Fibroblast of skin of right quadriceps (primary cell): ENCODE data around the gene SEC61G.

Experiments used
- DNase-seq: peaks from one replicate; pipeline ENCODE4 v3.0.0-alpha.2; 2013

Gene SEC61G

GRCh38 chr7:54758702-54759592 is at the start of gene SEC61G:
Gene SEC61G, minus strand, starts transcription at chr7:54759211. Its CDS starts 1,623 bp downstream, at chr7:54757588.
- DNase-seq, result peak; percentile 98

- peak; percentile 45 for DNase-seq
Measured at GRCh38 chr7:54802841-54803240, 43.8 kb upstream of the SEC61G start.

DNA sequence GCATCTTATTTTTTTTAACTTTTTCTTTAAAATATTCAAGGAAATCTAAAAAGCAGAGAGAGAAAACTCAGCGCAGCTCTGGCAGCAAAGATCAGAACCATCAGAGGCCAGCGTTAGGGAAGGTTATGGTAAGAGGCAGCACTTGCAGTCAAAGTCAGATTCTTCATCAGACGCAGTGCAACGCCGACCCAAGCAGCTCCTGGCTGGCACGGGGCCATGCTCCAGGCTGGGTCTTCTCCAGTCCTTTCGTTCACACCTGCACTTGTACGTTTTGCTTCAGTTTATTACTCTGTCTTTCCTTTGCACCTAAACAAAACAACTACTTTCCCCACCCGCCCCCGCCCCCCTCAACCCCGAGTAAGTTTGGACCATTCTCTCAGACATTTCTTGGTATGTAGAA is 43.1 kb upstream of the SEC61G start:
- DNase-seq, result no peak

- no peak for DNase-seq
Measured at GRCh38 chr7:54799792-54800191, 40.8 kb upstream of the SEC61G start.

DNA sequence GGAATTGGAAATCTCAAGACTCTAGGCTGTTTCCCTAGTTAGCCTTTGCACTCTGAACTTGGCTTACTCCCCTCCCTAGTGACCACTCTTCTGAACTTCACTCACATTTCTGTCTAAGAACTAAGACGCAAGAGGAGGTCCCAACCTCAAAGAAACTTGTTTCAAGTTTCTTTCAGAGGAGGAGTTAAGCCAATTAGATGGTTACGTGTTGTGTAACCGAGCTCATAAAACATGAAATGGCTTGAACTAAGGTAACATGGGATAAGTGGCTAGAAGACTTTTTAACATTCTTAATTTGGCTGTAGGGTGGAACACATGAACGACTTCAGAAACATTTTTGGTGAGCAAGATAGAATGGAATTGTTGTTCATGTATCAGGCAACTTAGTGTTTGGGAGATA is 39.5 kb upstream of the SEC61G start:
- DNase-seq, result no peak

DNA sequence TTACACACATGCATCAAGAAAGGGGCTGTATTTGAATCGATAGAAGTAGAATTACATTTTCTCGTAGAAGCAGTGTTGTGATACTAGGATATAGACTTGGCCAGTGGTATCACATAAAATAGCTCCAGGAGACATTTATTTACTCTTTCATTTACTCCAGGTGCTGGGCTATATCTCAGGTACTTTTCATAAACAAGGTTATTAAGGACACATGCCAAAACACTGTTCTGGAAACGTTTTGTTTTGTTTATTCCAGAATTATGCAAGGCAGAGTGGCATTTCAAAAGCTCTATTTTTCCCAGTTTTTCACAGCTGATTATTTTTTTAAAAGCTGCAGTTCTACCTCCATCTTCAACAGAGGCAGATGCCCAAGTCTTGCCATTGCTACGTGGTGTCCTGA is 37.8 kb upstream of the SEC61G start:
- no peak for DNase-seq

DNA sequence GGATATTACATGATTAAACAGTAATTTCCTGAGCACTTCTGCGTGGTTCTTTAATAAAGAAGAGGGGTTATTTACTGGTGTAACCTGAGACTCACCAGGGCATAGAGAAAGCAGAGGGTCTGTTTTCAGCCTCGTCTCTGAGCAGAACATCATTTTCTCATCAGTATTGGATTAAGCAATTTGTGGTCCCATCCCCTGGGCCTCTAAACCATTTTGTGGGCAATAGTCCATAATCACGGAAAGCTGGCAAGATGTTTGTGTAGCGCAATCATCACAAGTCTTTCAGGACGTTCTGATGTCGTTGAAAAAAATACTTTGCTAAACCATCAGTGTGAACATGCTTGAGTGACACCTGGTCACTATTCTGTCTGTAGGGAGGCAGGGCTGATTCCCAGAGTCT is 37.1 kb upstream of the SEC61G start:
- peak; percentile 72 for DNase-seq

GRCh38 chr7:54792383-54792782 is 33.4 kb upstream of the SEC61G start:
- no peak for DNase-seq

GRCh38 chr7:54788664-54789063 is 29.7 kb upstream of the SEC61G start:
- peak; percentile 85 for DNase-seq

DNA sequence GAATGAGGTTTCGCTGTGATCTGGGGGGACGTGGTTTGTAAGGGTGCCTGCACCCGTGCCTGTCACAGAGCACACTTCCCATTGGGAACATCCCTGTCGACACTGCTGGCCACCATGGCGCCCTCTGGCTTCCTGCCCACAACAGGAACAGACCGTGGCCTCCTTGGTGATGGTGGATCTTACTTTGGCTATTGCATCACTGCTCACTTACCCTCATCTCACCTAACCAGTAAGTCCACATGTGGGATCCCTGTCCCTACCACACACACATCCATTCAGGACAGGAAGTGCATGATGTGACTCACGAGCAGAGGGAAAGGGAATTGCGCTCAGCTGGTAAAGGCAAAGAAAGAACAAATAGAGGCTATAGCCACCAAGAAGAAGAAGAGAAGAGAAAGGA is 26.2 kb upstream of the SEC61G start:
- no peak for DNase-seq

GRCh38 chr7:54783952-54784351 is 24.9 kb upstream of the SEC61G start:
- no peak for DNase-seq

- DNase-seq, result no peak
Measured at GRCh38 chr7:54782829-54783228, 23.8 kb upstream of the SEC61G start.

- DNase-seq, result no peak
Measured at GRCh38 chr7:54782314-54782713, 23.3 kb upstream of the SEC61G start.

DNA sequence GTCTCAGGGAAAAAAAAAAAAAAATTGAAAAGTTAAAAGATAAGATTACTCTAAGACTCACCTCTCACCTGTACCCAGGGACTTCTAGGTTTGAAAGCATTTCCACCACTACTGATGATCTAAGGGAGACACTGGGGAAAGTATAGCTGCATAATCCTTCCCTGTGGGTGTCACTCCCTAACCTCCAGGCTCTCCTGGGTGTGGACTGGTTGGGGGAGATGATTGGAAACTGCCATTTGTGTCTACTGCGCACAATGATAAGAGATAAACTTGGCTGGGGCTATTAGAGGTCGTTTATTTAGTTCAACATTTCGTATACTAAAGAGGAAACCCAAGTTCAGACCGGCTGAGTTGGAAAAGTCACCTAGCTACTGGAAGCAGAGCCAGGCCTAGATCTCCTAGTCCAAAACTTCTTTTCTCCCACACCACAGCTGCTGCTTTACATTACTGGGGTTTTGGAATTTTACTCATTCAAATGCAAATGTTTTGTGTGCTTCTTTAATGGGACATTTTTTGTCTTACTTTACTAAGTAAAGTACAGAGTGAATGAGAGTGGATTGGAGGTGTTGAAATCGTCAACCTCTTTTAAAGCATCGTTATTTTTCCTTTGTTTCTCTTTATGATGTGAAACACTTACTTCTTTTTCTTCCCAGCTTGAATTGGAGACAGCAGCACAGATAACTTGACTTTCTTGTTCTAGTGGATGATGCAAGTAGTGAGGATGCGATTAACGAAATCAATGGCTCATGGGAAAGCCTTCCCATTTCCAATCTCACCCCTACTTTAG is 22.3 kb upstream of the SEC61G start:
- DNase-seq, result no peak

- no peak for DNase-seq
Measured at GRCh38 chr7:54780490-54780889, 21.5 kb upstream of the SEC61G start.

- DNase-seq, result no peak
Measured at GRCh38 chr7:54778696-54779540, 19.9 kb upstream of the SEC61G start.

- no peak for DNase-seq
Measured at GRCh38 chr7:54778166-54778565, 19.2 kb upstream of the SEC61G start.

DNA sequence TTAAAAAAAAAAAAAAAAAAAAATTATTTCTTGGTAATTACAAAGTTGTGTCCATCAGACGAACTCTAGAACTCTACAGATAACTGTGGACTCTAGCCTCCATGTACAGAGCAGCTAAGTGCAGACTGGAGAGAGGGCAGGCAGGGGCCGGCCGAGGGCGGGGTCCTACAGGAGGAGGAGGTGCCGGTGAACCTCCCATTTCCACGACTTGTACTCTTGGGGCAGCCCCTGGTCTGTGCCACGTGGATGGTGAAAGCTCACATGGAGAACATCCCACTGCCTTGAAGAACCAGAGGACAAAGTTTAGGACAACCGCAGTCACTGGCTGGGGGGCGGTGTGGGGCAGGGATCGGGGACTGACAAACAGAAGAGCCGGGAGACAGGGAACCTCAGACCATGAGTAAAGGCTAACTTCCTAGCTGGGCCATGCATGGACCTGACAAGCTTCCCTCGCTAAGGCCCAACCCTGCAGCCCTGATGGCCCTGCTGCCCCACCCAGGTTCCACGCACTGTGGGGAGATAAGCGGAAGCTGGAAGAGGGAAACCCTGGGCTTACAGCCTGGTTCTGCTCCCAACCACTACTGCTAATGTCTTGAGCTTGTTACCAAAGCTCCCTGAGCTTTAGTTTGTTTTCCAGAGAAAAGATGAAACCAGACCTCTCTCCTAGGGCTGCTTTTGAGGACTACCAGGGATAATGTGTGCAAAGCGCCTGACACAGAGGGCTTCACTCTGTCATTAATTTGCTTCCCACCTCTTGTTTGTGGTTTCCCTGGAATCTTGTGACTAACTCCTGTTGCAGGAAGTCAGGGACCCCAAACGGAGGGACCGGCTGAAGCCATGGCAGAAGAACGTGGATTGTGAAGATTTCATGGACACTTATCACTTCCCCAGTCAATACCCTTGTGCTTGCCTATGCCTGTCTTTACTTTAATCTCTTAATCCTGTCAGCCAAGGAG is 16.1 kb upstream of the SEC61G start:
- DNase-seq, result no peak

- peak; percentile 78 for DNase-seq
Measured at GRCh38 chr7:54773472-54774399, 14.7 kb upstream of the SEC61G start.

DNA sequence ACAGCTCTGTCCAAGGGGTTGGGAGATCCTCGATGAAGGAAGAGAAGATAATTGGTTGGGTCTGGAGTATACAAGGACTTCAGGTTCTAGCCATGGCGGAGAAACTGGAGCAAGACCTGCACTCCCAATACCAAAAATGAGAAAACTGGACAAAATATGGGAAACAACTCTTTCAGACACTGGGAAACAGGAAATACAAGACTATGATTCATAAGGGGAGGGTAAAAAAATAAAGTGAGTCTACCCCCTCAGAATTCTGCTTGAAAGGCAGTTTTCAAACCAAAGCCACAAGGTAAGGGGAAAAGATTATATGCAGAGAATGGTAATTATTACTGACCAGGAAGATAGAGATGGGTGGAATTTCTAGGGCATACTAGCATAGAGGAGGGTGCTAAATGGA is 10.2 kb upstream of the SEC61G start:
- no peak for DNase-seq

GRCh38 chr7:54764861-54765260 is 5.8 kb upstream of the SEC61G start:
- no peak for DNase-seq
